Measurements from ENCODE around the gene KCNIP1.

DNA sequence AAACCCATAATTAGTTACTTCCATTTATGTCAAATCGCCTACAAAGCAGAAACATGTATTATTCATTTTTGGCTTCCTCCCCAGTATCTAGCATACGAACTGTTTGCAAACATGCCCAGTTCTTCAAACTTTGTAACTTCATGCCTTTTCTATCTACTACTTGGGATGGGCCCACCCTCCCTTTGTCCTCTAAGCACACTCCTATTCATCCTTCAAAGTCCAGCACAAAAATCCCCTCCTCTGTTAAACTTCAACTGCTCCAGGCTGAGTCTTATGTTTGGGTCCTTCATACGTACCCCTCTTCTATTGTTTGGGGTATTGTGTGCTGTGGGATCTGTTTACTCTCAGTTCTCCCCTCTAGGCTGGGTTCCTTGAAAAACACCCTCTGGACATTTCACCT is 55.5 kb downstream of the KCNIP1 start:
- TF ChIP-seq, protein P1, sequence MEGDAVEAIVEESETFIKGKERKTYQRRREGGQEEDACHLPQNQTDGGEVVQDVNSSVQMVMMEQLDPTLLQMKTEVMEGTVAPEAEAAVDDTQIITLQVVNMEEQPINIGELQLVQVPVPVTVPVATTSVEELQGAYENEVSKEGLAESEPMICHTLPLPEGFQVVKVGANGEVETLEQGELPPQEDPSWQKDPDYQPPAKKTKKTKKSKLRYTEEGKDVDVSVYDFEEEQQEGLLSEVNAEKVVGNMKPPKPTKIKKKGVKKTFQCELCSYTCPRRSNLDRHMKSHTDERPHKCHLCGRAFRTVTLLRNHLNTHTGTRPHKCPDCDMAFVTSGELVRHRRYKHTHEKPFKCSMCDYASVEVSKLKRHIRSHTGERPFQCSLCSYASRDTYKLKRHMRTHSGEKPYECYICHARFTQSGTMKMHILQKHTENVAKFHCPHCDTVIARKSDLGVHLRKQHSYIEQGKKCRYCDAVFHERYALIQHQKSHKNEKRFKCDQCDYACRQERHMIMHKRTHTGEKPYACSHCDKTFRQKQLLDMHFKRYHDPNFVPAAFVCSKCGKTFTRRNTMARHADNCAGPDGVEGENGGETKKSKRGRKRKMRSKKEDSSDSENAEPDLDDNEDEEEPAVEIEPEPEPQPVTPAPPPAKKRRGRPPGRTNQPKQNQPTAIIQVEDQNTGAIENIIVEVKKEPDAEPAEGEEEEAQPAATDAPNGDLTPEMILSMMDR (IDR thresholded peaks at IDR 0.05) = no peak
- TF ChIP-seq POLR2A (IDR thresholded peaks at IDR 0.05) = no peak
